B cell (primary cell): ENCODE results near the gene ZNF764. TPM values are rescaled to one million over a fixed set of nuclear protein-coding genes. Genes with fewer than 3 reads are reported as not detected.

Experiments
- ATAC-seq: fragments of 200-7000 bp; cut with Tn5 transposase; one replicate; pipeline ENCODE4 v1.10.0; 2021; ENCODE audit warnings: low read depth, mild to moderate bottlenecking, moderate number of reproducible peaks, moderate library complexity
- CTCF ChIA-PET: fragments of 350-600 bp; sonication (Branson Sonifier 250); formaldehyde crosslinking; loops from one replicate; lab custom pipeline; 2021; ENCODE audit warnings: antibody characterized with exemption, inconsistent platforms; lab: Charles Lee
- POLR2A ChIA-PET: fragments of 350-600 bp; sonication (Branson Sonifier 250); formaldehyde crosslinking; loops from one replicate; lab custom pipeline; 2021; ENCODE audit warnings: antibody characterized with exemption; lab: Charles Lee
- DNase-seq: peaks from one replicate; pipeline ENCODE4 v3.0.0; 2013
- H2AFZ ChIP-seq: 2 replicates; pipeline ENCODE4 v1.6.1; 2012; ENCODE audit warnings: mild to moderate bottlenecking, low read depth, low read length; ENCODE audit not compliant: insufficient read depth, poor library complexity, severe bottlenecking
- H3K27ac ChIP-seq, 2 donors: 1 replicate in 1 of 2; 2 replicates in 1 of 2; pipeline ENCODE4 v1.5.1; 2012 to 2013; ENCODE audit warnings: low read length in 2 of 2, mild to moderate bottlenecking in 2 of 2, moderate library complexity in 1 of 2
- H3K27me3 ChIP-seq, 4 experiments: fragments of 200-600 bp in 1 of 4; sonication (generic) in 1 of 4; replicated peaks in 1 of 4; 1 replicate in 2 of 4; 2 replicates in 2 of 4; pipeline versions ENCODE4 v1.6.1 to v1.7.0; 2013 to 2016; ENCODE audit warnings: low read length in 3 of 4, mild to moderate bottlenecking in 2 of 4, mixed read lengths in 1 of 4, moderate library complexity in 1 of 4; ENCODE audit not compliant: insufficient read depth in 4 of 4, control insufficient read depth in 3 of 4; ENCODE audit errors: control extremely low read depth in 1 of 4
- H3K36me3 ChIP-seq, 2 experiments: replicated peaks in 1 of 2; 1 replicate in 1 of 2; 2 replicates in 1 of 2; pipeline versions ENCODE4 v1.6.1 to v1.7.1; 2013; ENCODE audit warnings: low read length in 1 of 2; ENCODE audit not compliant: insufficient read depth in 2 of 2, control insufficient read depth in 1 of 2; ENCODE audit errors: control extremely low read depth in 1 of 2, extremely low read depth in 1 of 2
- H3K4me1 ChIP-seq, 2 donors: fragments of 200-600 bp in 1 of 2; sonication (generic) in 1 of 2; 1 replicate in 1 of 2; 2 replicates in 1 of 2; pipeline versions ENCODE4 v1.5.1 to v1.6.1; 2013 to 2017; ENCODE audit warnings: low read length in 2 of 2; ENCODE audit not compliant: control insufficient read depth in 2 of 2, insufficient read depth in 2 of 2
- H3K4me2 ChIP-seq: replicated peaks from 2 replicates; pipeline ENCODE3; 2012; ENCODE audit warnings: mild to moderate bottlenecking, low read depth, low read length; ENCODE audit not compliant: poor library complexity, severe bottlenecking
- H3K4me3 ChIP-seq, 5 experiments: fragments of 200-600 bp in 1 of 5; sonication (generic) in 1 of 5; 1 replicate in 3 of 5; 2 replicates in 2 of 5; pipeline versions ENCODE4 v1.5.1 to v1.7.0; 2011 to 2016; ENCODE audit warnings: low read length in 4 of 5, mild to moderate bottlenecking in 4 of 5, low read depth in 2 of 5, control low read depth in 1 of 5, moderate library complexity in 1 of 5; ENCODE audit not compliant: insufficient read depth in 1 of 5; ENCODE audit errors: control extremely low read depth in 1 of 5, extremely low read depth in 1 of 5
- H3K79me2 ChIP-seq: fragments of 200-600 bp; sonication (generic); one replicate; pipeline ENCODE4 v1.6.0; 2016; ENCODE audit warnings: low read length; ENCODE audit not compliant: control insufficient read depth, insufficient read depth
- H3K9ac ChIP-seq: fragments of 200-600 bp; sonication (generic); 2 replicates; pipeline ENCODE4 v1.6.1; 2017; ENCODE audit warnings: mild to moderate bottlenecking, low read length, moderate library complexity
- H3K9me3 ChIP-seq, 3 donors: one replicate each; pipeline versions ENCODE4 v1.6.1 to v1.7.1; 2013; ENCODE audit warnings: low read length in 2 of 3; ENCODE audit not compliant: control insufficient read depth in 2 of 3, insufficient read depth in 1 of 3; ENCODE audit errors: control extremely low read depth in 1 of 3
- H4K20me1 ChIP-seq: 2 replicates; pipeline ENCODE4 v1.6.0; 2012; ENCODE audit warnings: mild to moderate bottlenecking, low read length; ENCODE audit not compliant: insufficient read depth, control insufficient read depth, poor library complexity, severe bottlenecking
- H3K27ac Mint-ChIP-seq: one replicate; pipeline ENCODE4 v1.8.0; 2021; ENCODE audit warnings: mixed read lengths
- H3K27me3 Mint-ChIP-seq: one replicate; pipeline ENCODE4 v1.8.0; 2021; ENCODE audit warnings: mixed read lengths
- H3K4me1 Mint-ChIP-seq: one replicate; pipeline ENCODE4 v1.8.0; 2021; ENCODE audit warnings: mixed read lengths
- H3K4me3 Mint-ChIP-seq: one replicate; pipeline ENCODE4 v1.8.0; 2021; ENCODE audit warnings: mixed read lengths
- H3K9me3 Mint-ChIP-seq: one replicate; pipeline ENCODE4 v1.8.0; 2022; ENCODE audit warnings: mixed read lengths; ENCODE audit not compliant: insufficient read depth
- CTCF ChIP-seq: fragments of 200-600 bp; IDR thresholded peaks from one replicate; pipeline ENCODE4 v1.8.0; 2022; ENCODE audit warnings: antibody characterized with exemption, mild to moderate bottlenecking
- EZH2 ChIP-seq: IDR thresholded peaks from 2 replicates; pipeline ENCODE4 v1.6.1; 2012; ENCODE audit warnings: borderline replicate concordance, low read depth, mild to moderate bottlenecking, moderate library complexity, low read length; ENCODE audit not compliant: insufficient read depth, poor library complexity, severe bottlenecking
- WGBS: methylation state at CpG from one replicate; pipeline ENCODE4 v1.1.5; 2013; ENCODE audit warnings: missing lambda C conversion rate; ENCODE audit not compliant: insufficient coverage; 5-methylcytosine and 5-hydroxymethylcytosine counted together
- intact Hi-C: fragments of 100-400 bp; cut with micrococcal nuclease; formaldehyde crosslinking; loops from one replicate; pipeline ENCODE4 v1.10.0; 2022
- polyA plus RNA-seq: library from polyadenylated mRNA; depleted of rRNA; stranded (reverse); fragments of >200 nt; gene quantifications from 2 replicates; pipeline ENCODE4 v1.2.3, GENCODE V29; 2012
- total RNA-seq, 2 donors: library from RNA; stranded (reverse); fragments of 120-200 nt in 1 of 2; gene quantifications; 1 replicate in 1 of 2; 2 replicates in 1 of 2; pipeline versions ENCODE4 v1.2.3 to v1.2.4, GENCODE V29; 2013 to 2022

Gene ZNF764
- total and polyA plus RNA-seq, 2 donors (not counting 1 experiment from before 2014, with no cell fraction given), result 12.6 to 20.9 TPM

DNA sequence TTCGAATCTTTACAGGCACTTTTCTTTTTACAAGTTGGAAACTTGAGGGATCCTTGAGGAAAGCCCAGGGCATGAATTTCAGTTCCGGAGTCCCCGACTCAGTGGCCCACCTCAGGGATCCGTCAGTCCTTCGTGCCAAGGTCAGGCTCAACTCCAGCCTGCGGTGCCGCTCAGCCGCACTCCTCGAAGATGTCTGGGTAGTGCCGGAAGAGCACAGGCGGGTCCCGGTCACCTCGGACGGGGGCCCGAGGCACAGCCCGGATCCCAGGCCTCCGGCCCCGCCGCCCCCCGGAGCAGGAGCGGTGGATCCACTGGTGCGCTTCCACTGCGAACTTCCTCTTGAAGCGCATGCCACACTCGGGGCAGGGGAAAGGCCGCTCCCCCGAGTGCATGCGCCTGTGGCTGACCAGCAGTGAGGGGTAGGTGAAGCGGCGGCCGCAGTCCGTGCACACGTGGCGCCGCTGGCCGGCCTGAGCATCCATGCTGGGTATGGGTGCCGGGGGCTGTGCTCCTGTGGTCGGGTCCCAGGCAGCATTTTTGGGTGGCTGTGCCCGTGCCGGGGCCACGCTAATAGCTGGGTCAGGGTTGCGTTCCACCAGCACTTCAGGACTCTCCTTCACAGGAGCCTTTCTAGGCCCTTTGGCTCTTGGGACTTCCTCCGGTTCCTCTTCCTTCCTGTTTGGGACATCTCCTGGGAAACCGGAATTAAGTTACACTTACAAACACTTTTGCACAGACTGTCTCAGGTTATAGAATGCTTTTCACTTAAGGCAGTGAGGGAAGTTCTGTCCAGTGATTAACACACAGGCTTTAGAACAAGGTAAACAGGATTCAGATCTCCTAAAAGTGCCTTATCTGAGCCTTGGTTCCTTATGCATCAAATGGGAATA lies 11.8 kb upstream of the ZNF764 start:
- H3K9me3 Mint-ChIP-seq, result no peaks in the 10 kb centered on the region
- peak overlapping the region; percentile 11 for H3K4me2 ChIP-seq
- no peaks in the 10 kb centered on the region for H3K27me3 ChIP-seq
- no peak overlapping the region for H3K9ac ChIP-seq
- POLR2A ChIA-PET, result interaction anchor here (0.8 to 3.0 kb wide), 5 partner anchors 10 to 81 kb away, joined by 3 to 81 read pairs (median 15); partner anchors contain the start of genes PRR14, ZNF764 and ZNF785
- H2AFZ ChIP-seq, result no peak overlapping the region
- H4K20me1 ChIP-seq, result no peaks in the 10 kb centered on the region
- H3K27me3 Mint-ChIP-seq, result no peaks in the 10 kb centered on the region
- WGBS, result 96% methylated on average over 43 of the region's 44 CpGs
- CTCF ChIA-PET, result interaction anchor here (1.5 to 2.8 kb wide), 4 partner anchors 9 to 140 kb away, joined by 3 to 21 read pairs (median 8); partner anchors contain the start of genes DCTPP1 and ZNF764
- H3K4me3 Mint-ChIP-seq, result peak overlapping the region; percentile 91
- TF ChIP-seq EZH2, result no peak
- no peak for TF ChIP-seq CTCF
- intact Hi-C loops, result no loop called here
- no peak overlapping the region for H3K27ac ChIP-seq
- no peak for ATAC-seq
- no peaks in the 10 kb centered on the region for H3K9me3 ChIP-seq
- peaks cover 29 to 43% of the 10 kb centered on the region in 2 donors for H3K4me1 ChIP-seq
- H3K36me3 ChIP-seq, result no peaks in the 10 kb centered on the region
- peaks cover 40% of the 10 kb centered on the region for H3K4me1 Mint-ChIP-seq
- no peak overlapping the region for H3K4me3 ChIP-seq
- H3K27ac Mint-ChIP-seq, result peak overlapping the region; percentile 95
- DNase-seq, result no peak
- peaks cover 6% of the 10 kb centered on the region for H3K79me2 ChIP-seq
